IMR-90 (cell line): ENCODE data around the gene PF4V1. TPM values are rescaled to one million over a fixed set of nuclear protein-coding genes. Genes with fewer than 3 reads are reported as not detected.

Source experiments
- ATAC-seq: fragments of 200-7000 bp; cut with Tn5 transposase; 2 replicates; pipeline ENCODE4 v1.9.1; 2020; ENCODE audit warnings: low read depth, mild to moderate bottlenecking, moderate library complexity
- BruUV-seq: library from RNA; stranded (reverse); fragments of 400-500 nt; replicated peaks from 2 replicates; lab custom pipeline; 2021; lab: Mats Ljungman, UMichigan
- CTCF ChIA-PET: fragments of 300-600 bp; formaldehyde crosslinking; extraction: SDS; loops from one replicate; lab custom pipeline; 2021; ENCODE audit warnings: antibody characterized with exemption; lab: Yijun Ruan, JAX
- POLR2A ChIA-PET: fragments of 300-600 bp; sonication (Branson Sonifier 250); formaldehyde crosslinking; loops from one replicate; lab custom pipeline; 2022; ENCODE audit warnings: antibody characterized with exemption; ENCODE audit not compliant: unreplicated experiment; lab: Charles Lee
- DNase-seq: peaks from one replicate; pipeline ENCODE4 v3.0.0; 2013
- H2AFZ ChIP-seq: replicated peaks from 2 replicates; pipeline ENCODE3; 2013; ENCODE audit warnings: low read length, mild to moderate bottlenecking; ENCODE audit not compliant: poor library complexity
- H2AK5ac ChIP-seq: 2 replicates; pipeline ENCODE4 v1.6.1; 2013; ENCODE audit warnings: low read depth, low read length, inconsistent platforms
- H2AK9ac ChIP-seq: replicated peaks from 2 replicates; pipeline ENCODE3; 2013; ENCODE audit warnings: mild to moderate bottlenecking, low read depth, low read length, moderate library complexity; ENCODE audit not compliant: poor library complexity
- H2BK120ac ChIP-seq: 2 replicates; pipeline ENCODE4 v1.6.1; 2013; ENCODE audit warnings: low read depth, low read length, inconsistent platforms
- H2BK15ac ChIP-seq: 3 replicates; pipeline ENCODE4 v1.6.1; 2013; ENCODE audit warnings: low read depth, low read length, inconsistent platforms
- H2BK20ac ChIP-seq: 2 replicates; pipeline ENCODE4 v1.6.1; 2013; ENCODE audit warnings: low read depth, mild to moderate bottlenecking, inconsistent platforms, low read length, moderate library complexity
- H2BK5ac ChIP-seq: 2 replicates; pipeline ENCODE4 v1.6.1; 2013; ENCODE audit warnings: mild to moderate bottlenecking, low read depth, low read length, inconsistent platforms; ENCODE audit not compliant: poor library complexity, severe bottlenecking
- H3K14ac ChIP-seq: replicated peaks from 2 replicates; pipeline ENCODE4 v1.6.1; 2013; ENCODE audit warnings: low read depth, low read length, inconsistent platforms
- H3K18ac ChIP-seq: 2 replicates; pipeline ENCODE4 v1.6.1; 2013; ENCODE audit warnings: low read depth, low read length, control low read depth
- H3K23ac ChIP-seq: 2 replicates; pipeline ENCODE4 v1.6.1; 2013; ENCODE audit warnings: low read depth, low read length, inconsistent platforms
- H3K27ac ChIP-seq: 2 replicates; pipeline ENCODE4 v1.5.1; 2013; ENCODE audit warnings: mild to moderate bottlenecking, control low read depth, low read length; ENCODE audit not compliant: insufficient read depth
- H3K27me3 ChIP-seq: 2 replicates; pipeline ENCODE4 v1.6.1; 2013; ENCODE audit warnings: low read length; ENCODE audit not compliant: control insufficient read depth, insufficient read depth
- H3K36me3 ChIP-seq: 2 replicates; pipeline ENCODE4 v1.6.1; 2013; ENCODE audit warnings: low read length, mixed read lengths; ENCODE audit not compliant: control insufficient read depth, insufficient read depth
- H3K4ac ChIP-seq: 2 replicates; pipeline ENCODE4 v1.6.1; 2013; ENCODE audit warnings: low read depth, low read length, inconsistent platforms
- H3K4me1 ChIP-seq: 2 replicates; pipeline ENCODE4 v1.6.1; 2013; ENCODE audit warnings: low read length, mixed read lengths; ENCODE audit not compliant: control insufficient read depth, insufficient read depth
- H3K4me2 ChIP-seq: 2 replicates; pipeline ENCODE4 v1.6.1; 2013; ENCODE audit warnings: low read depth, mild to moderate bottlenecking, control low read depth, low read length, moderate library complexity
- H3K4me3 ChIP-seq: 2 replicates; pipeline ENCODE4 v1.5.1; 2013; ENCODE audit warnings: low read depth, mild to moderate bottlenecking, control low read depth, low read length, moderate library complexity; ENCODE audit not compliant: insufficient read depth
- H3K56ac ChIP-seq: 2 replicates; pipeline ENCODE4 v1.6.1; 2013; ENCODE audit warnings: low read length, inconsistent platforms; ENCODE audit not compliant: insufficient read depth; ENCODE audit errors: extremely low read depth
- H3K79me1 ChIP-seq, 2 experiments: 2 replicates each; pipeline ENCODE4 v1.6.1; 2013; ENCODE audit warnings: low read length in 2 of 2, inconsistent platforms in 1 of 2, low read depth in 1 of 2
- H3K9ac ChIP-seq: 2 replicates; pipeline ENCODE4 v1.6.1; 2013; ENCODE audit warnings: low read depth, low read length, control low read depth
- H3K9me1 ChIP-seq: 2 replicates; pipeline ENCODE4 v1.6.1; 2013; ENCODE audit warnings: low read length, inconsistent platforms; ENCODE audit not compliant: insufficient read depth
- H3K9me3 ChIP-seq: 2 replicates; pipeline ENCODE4 v1.6.1; 2013; ENCODE audit warnings: low read length; ENCODE audit not compliant: control insufficient read depth, insufficient read depth
- H4K20me1 ChIP-seq: 2 replicates; pipeline ENCODE4 v1.6.1; 2013; ENCODE audit warnings: low read length, inconsistent platforms; ENCODE audit not compliant: insufficient read depth
- H4K5ac ChIP-seq: 2 replicates; pipeline ENCODE4 v1.6.1; 2013; ENCODE audit warnings: mild to moderate bottlenecking, low read depth, low read length, control low read depth
- H4K8ac ChIP-seq, 2 experiments: 2 replicates each; pipeline ENCODE4 v1.6.1; 2013; ENCODE audit warnings: low read depth in 2 of 2, low read length in 2 of 2, control low read depth in 1 of 2, inconsistent platforms in 1 of 2
- H4K91ac ChIP-seq: 2 replicates; pipeline ENCODE4 v1.6.1; 2013; ENCODE audit warnings: low read depth, low read length, inconsistent platforms; ENCODE audit not compliant: insufficient read depth
- CHD1 ChIP-seq: IDR thresholded peaks from 2 replicates; pipeline ENCODE4 v1.6.1; 2012; ENCODE audit warnings: low read depth, low read length, improper control_type of control experiment
- MAFK ChIP-seq: IDR thresholded peaks from 2 replicates; pipeline ENCODE4 v1.6.1; 2012; ENCODE audit warnings: low read depth, low read length, improper control_type of control experiment
- MAZ ChIP-seq: IDR thresholded peaks from 2 replicates; pipeline ENCODE4 v1.6.1; 2012; ENCODE audit warnings: low read depth, mild to moderate bottlenecking, low read length, improper control_type of control experiment, moderate library complexity, borderline replicate concordance
- MXI1 ChIP-seq: IDR thresholded peaks from 2 replicates; pipeline ENCODE4 v1.6.1; 2012; ENCODE audit warnings: low read depth, mild to moderate bottlenecking, low read length, moderate library complexity, borderline replicate concordance
- POLR2A ChIP-seq: IDR thresholded peaks from 2 replicates; pipeline ENCODE4 v1.6.1; 2012; ENCODE audit warnings: mild to moderate bottlenecking, low read depth, low read length
- RAD21 ChIP-seq: IDR thresholded peaks from 2 replicates; pipeline ENCODE4 v1.6.1; 2012; ENCODE audit warnings: low read length, improper control_type of control experiment
- dilution Hi-C: fragments of 300-500 bp; cut with HindIII; formaldehyde crosslinking; loops from one replicate; pipeline ENCODE4 v1.14.3; 2018; ENCODE audit warnings: low sequenced_read_pairs; ENCODE audit not compliant: unreplicated experiment
- in situ Hi-C: fragments of 300-500 bp; cut with MboI; formaldehyde crosslinking; loops from 3 replicates; pipeline ENCODE4 v1.14.3; 2019; ENCODE audit warnings: low sequenced_read_pairs, inconsistent platforms, mixed read lengths
- intact Hi-C: fragments of 100-400 bp; cut with micrococcal nuclease; formaldehyde crosslinking; loops from 2 replicates; pipeline ENCODE4 v1.10.0; 2022
- polyA plus RNA-seq, 3 experiments: library from polyadenylated mRNA; depleted of rRNA; stranded (reverse); fragments of >200 nt; gene quantifications; 2 replicates each; pipeline ENCODE4 v1.2.3, GENCODE V29; 2012; ENCODE audit warnings: low replicate concordance in 1 of 3
- total RNA-seq: library from RNA; depleted of rRNA; stranded (reverse); fragments of >200 nt; gene quantifications from 2 replicates; pipeline ENCODE4 v1.2.3, GENCODE V29; 2012

The PF4V1 gene
- total and polyA plus RNA-seq, 2 of the 4 experiments (the other 2 are of a cell fraction): not detected

- no peak overlapping the region for H3K4ac ChIP-seq
- no peaks in the 10 kb centered on the region for H4K20me1 ChIP-seq
- no peak overlapping the region for H4K5ac ChIP-seq
- H2AK9ac ChIP-seq: no peak overlapping the region
- TF ChIP-seq RAD21 (no peak), MAZ (no peak), MXI1 (no peak), MAFK (peak; percentile 41; the same call in 1 of the 2 replicates), POLR2A (no peak), CHD1 (no peak)
- no peak overlapping the region for H2AK5ac ChIP-seq
- H2AFZ ChIP-seq: no peak overlapping the region
- H3K27ac ChIP-seq: no peak overlapping the region
- BruUV-seq: no TSS peak
- ChIA-PET CTCF (no interaction called here), POLR2A (no interaction called here)
- no peaks in the 10 kb centered on the region for H3K27me3 ChIP-seq
- H3K4me1 ChIP-seq: no peaks in the 10 kb centered on the region
- H3K4me3 ChIP-seq: no peak overlapping the region
- no peak overlapping the region for H3K23ac ChIP-seq
- H3K9ac ChIP-seq: no peak overlapping the region
- H3K9me1 ChIP-seq: no peaks in the 10 kb centered on the region
- no peak overlapping the region for H4K91ac ChIP-seq
- H3K18ac ChIP-seq: no peak overlapping the region
- no peak overlapping the region for H2BK15ac ChIP-seq
- H2BK20ac ChIP-seq: no peak overlapping the region
- peaks cover 1% of the 10 kb centered on the region; the same call in 1 of the 2 replicates for H3K9me3 ChIP-seq
- H3K36me3 ChIP-seq: no peaks in the 10 kb centered on the region
- H4K8ac ChIP-seq: no peak overlapping the region
- dilution Hi-C loops (no loop called here), in situ Hi-C loops (no loop called here), intact Hi-C loops (no loop called here)
- ATAC-seq (no peak), DNase-seq (no peak)
- no peak overlapping the region for H2BK120ac ChIP-seq
- no peak overlapping the region for H3K14ac ChIP-seq
- H3K79me1 ChIP-seq: no peaks in the 10 kb centered on the region
- no peak overlapping the region for H3K56ac ChIP-seq
- H3K4me2 ChIP-seq: no peak overlapping the region
- H2BK5ac ChIP-seq: no peak overlapping the region
Observed at GRCh38 chr4:73822812-73823504, 30.1 kb upstream of the PF4V1 start.
